ENCODE data around the gene KLHDC10. TPM values are rescaled to one million over a fixed set of nuclear protein-coding genes. Genes with fewer than 3 reads are reported as not detected.

Gene KLHDC10
- total and polyA plus RNA-seq, 7 experiments from 2014 or later = 1.2 to 20.4 (median 15.9) TPM

GRCh38 chr7:130141161-130141883 lies 71.0 kb downstream of the KLHDC10 start:
- H3K36me3 ChIP-seq (ENCODE audit: control insufficient read depth in 2 of 3, insufficient read depth in 3 of 3, low read length in 3 of 3) = peaks cover 0 to 8% (median 0%) of the 10 kb centered on the region in 3 experiments
- CTCF ChIA-PET = interaction anchor here (1.3 kb wide), 1 partner anchor 57 kb away, joined by 3 read pairs; no protein-coding TSS in a partner anchor
- no peaks in the 10 kb centered on the region for H3K9me3 ChIP-seq (ENCODE audit: control insufficient read depth in 2 of 3, low read length in 3 of 3)
- peak overlapping the region; percentile 87 for H3K27ac ChIP-seq (ENCODE audit: low read depth, low read length)
- DNase-seq = peak in 8 of 9 donors; percentile 28 to 67 (median 56)
- Mint-ChIP-seq H3K4me3 (peak overlapping the region; percentile 71 to 90 (median 85)), H3K27me3 (peaks cover 0 to 17% (median 0%) of the 10 kb centered on the region in 5 donors), H3K9me3 (no peaks in the 10 kb centered on the region), H3K4me1 (peaks cover 6 to 35% (median 13%) of the 10 kb centered on the region in 7 donors), H3K36me3 (peaks cover 0 to 16% (median 4%) of the 10 kb centered on the region in 5 donors), H3K27ac (peak overlapping the region; percentile 46 to 87 (median 83))
- ATAC-seq = peak; percentile 64
- peaks cover 0 to 13% of the 10 kb centered on the region in 2 donors for H3K4me1 ChIP-seq (ENCODE audit: control insufficient read depth in 2 of 2, insufficient read depth in 2 of 2, low read length in 2 of 2)
- H3K4me3 ChIP-seq (ENCODE audit: low read length) = peak overlapping the region; percentile 79
- intact Hi-C loops (cut with micrococcal nuclease) = loop anchor here in 1 of 2 donors (1.0 to 2.0 kb wide), 3 partner anchors 64 to 527 kb away; partner anchors contain the start of genes COPG2, KLHDC10 and TMEM209
- no peaks in the 10 kb centered on the region for H3K27me3 ChIP-seq (ENCODE audit: control insufficient read depth in 2 of 2, insufficient read depth in 2 of 2, low read length in 2 of 2)
- POLR2A ChIA-PET = interaction anchor here (0.6 to 1.3 kb wide), 6 partner anchors 24 to 497 kb away, joined by 3 to 6 read pairs (median 5); partner anchors contain the start of gene TMEM209

GRCh38 chr7:130141884-130142653 lies 71.7 kb downstream of the KLHDC10 start:
- peak overlapping the region; percentile 87 for H3K27ac ChIP-seq (ENCODE audit: low read depth, low read length)
- H3K27me3 Mint-ChIP-seq = peaks cover 0 to 17% (median 0%) of the 10 kb centered on the region in 5 donors
- H3K4me3 ChIP-seq (ENCODE audit: low read length) = peak overlapping the region; percentile 79
- peak overlapping the region in 8 of 9 donors; percentile 58 to 87 (median 83) for H3K27ac Mint-ChIP-seq
- peaks cover 0 to 13% of the 10 kb centered on the region in 2 donors for H3K4me1 ChIP-seq (ENCODE audit: control insufficient read depth in 2 of 2, insufficient read depth in 2 of 2, low read length in 2 of 2)
- no peaks in the 10 kb centered on the region for H3K9me3 Mint-ChIP-seq
- H3K9me3 ChIP-seq (ENCODE audit: control insufficient read depth in 2 of 3, low read length in 3 of 3) = no peaks in the 10 kb centered on the region
- ChIA-PET CTCF (interaction anchor here (0.6 kb wide), 1 partner anchor 192 kb away, joined by 3 read pairs; no protein-coding TSS in a partner anchor), POLR2A (interaction anchor here (0.9 to 1.3 kb wide), 4 partner anchors 18 to 67 kb away, joined by 3 to 5 read pairs (median 4); no protein-coding TSS in a partner anchor)
- peaks cover 6 to 35% (median 13%) of the 10 kb centered on the region in 7 donors for H3K4me1 Mint-ChIP-seq
- DNase-seq (no peak), ATAC-seq (no peak)
- H3K36me3 Mint-ChIP-seq = peaks cover 0 to 12% (median 2%) of the 10 kb centered on the region in 5 donors
- peaks cover 0 to 6% (median 0%) of the 10 kb centered on the region in 3 experiments for H3K36me3 ChIP-seq (ENCODE audit: control insufficient read depth in 2 of 3, insufficient read depth in 3 of 3, low read length in 3 of 3)
- intact Hi-C loops (cut with micrococcal nuclease) = loop anchor here in 1 of 2 donors (1.0 to 2.0 kb wide), 3 partner anchors 63 to 527 kb away; partner anchors contain the start of genes COPG2, KLHDC10 and TMEM209
- no peaks in the 10 kb centered on the region for H3K27me3 ChIP-seq (ENCODE audit: control insufficient read depth in 2 of 2, insufficient read depth in 2 of 2, low read length in 2 of 2)
- H3K4me3 Mint-ChIP-seq = peak overlapping the region; percentile 71 to 90 (median 85)

- Mint-ChIP-seq H3K27ac (peak overlapping the region in 5 of 9 donors; percentile 10 to 87 (median 53)), H3K9me3 (no peaks in the 10 kb centered on the region), H3K4me1 (peaks cover 6 to 35% (median 13%) of the 10 kb centered on the region in 7 donors), H3K4me3 (peak overlapping the region in 9 of 10 donors; percentile 28 to 89 (median 64)), H3K36me3 (peaks cover 0 to 8% (median 0%) of the 10 kb centered on the region in 5 donors), H3K27me3 (peaks cover 0 to 17% (median 0%) of the 10 kb centered on the region in 5 donors)
- no peak for DNase-seq
- intact Hi-C loops (cut with micrococcal nuclease) = no loop called here
- H3K4me3 ChIP-seq (ENCODE audit: low read length) = no peak overlapping the region
- H3K36me3 ChIP-seq (ENCODE audit: control insufficient read depth in 2 of 3, insufficient read depth in 3 of 3, low read length in 3 of 3) = peaks cover 0 to 6% (median 0%) of the 10 kb centered on the region in 3 experiments
- CTCF ChIA-PET = interaction anchor here (0.6 kb wide), 1 partner anchor 193 kb away, joined by 3 read pairs; no protein-coding TSS in a partner anchor
- H3K27ac ChIP-seq (ENCODE audit: low read depth, low read length) = no peak overlapping the region
- no peaks in the 10 kb centered on the region for H3K27me3 ChIP-seq (ENCODE audit: control insufficient read depth in 2 of 2, insufficient read depth in 2 of 2, low read length in 2 of 2)
- no peak for ATAC-seq
- no peaks in the 10 kb centered on the region for H3K9me3 ChIP-seq (ENCODE audit: control insufficient read depth in 2 of 3, low read length in 3 of 3)
- POLR2A ChIA-PET = interaction anchor here (0.9 to 1.2 kb wide), 2 partner anchors 17 to 66 kb away, joined by 4 read pairs; no protein-coding TSS in a partner anchor
- peaks cover 0 to 13% of the 10 kb centered on the region in 2 donors for H3K4me1 ChIP-seq (ENCODE audit: control insufficient read depth in 2 of 2, insufficient read depth in 2 of 2, low read length in 2 of 2)
Measured at GRCh38 chr7:130142654-130143333, 72.5 kb downstream of the KLHDC10 start.

GRCh38 chr7:130143334-130143732 lies 73.0 kb downstream of the KLHDC10 start:
- POLR2A ChIA-PET = interaction anchor here (0.9 kb wide), 1 partner anchor 66 kb away, joined by 4 read pairs; no protein-coding TSS in a partner anchor
- H3K27ac Mint-ChIP-seq = peak overlapping the region in 3 of 9 donors; percentile 10 to 87 (median 53)
- intact Hi-C loops (cut with micrococcal nuclease) = no loop called here

GRCh38 chr7:130143986-130144311 lies 73.6 kb downstream of the KLHDC10 start:
- ATAC-seq (no peak), DNase-seq (no peak)
- Mint-ChIP-seq H3K4me1 (peaks cover 6 to 33% (median 13%) of the 10 kb centered on the region in 7 donors), H3K4me3 (no peak overlapping the region), H3K9me3 (no peaks in the 10 kb centered on the region), H3K36me3 (peaks cover 0 to 6% (median 0%) of the 10 kb centered on the region in 5 donors), H3K27me3 (peaks cover 0 to 26% (median 0%) of the 10 kb centered on the region in 5 donors), H3K27ac (no peak overlapping the region)
- Histone ChIP-seq H3K36me3 (ENCODE audit: control insufficient read depth in 2 of 3, insufficient read depth in 3 of 3, low read length in 3 of 3) (peaks cover 0 to 6% (median 0%) of the 10 kb centered on the region in 3 experiments), H3K4me3 (ENCODE audit: low read length) (no peak overlapping the region), H3K27ac (ENCODE audit: low read depth, low read length) (no peak overlapping the region), H3K9me3 (ENCODE audit: control insufficient read depth in 2 of 3, low read length in 3 of 3) (no peaks in the 10 kb centered on the region), H3K27me3 (ENCODE audit: control insufficient read depth in 2 of 2, insufficient read depth in 2 of 2, low read length in 2 of 2) (no peaks in the 10 kb centered on the region), H3K4me1 (ENCODE audit: control insufficient read depth in 2 of 2, insufficient read depth in 2 of 2, low read length in 2 of 2) (peaks cover 0 to 13% of the 10 kb centered on the region in 2 donors)
- CTCF ChIA-PET = no interaction called here
- intact Hi-C loops (cut with micrococcal nuclease) = no loop called here
- POLR2A ChIA-PET = no interaction called here

More at GRCh38 chr7:130143334-130143732, 73.0 kb downstream of the KLHDC10 start:
- H3K4me1 Mint-ChIP-seq = peaks cover 6 to 35% (median 13%) of the 10 kb centered on the region in 7 donors
- H3K27me3 Mint-ChIP-seq = peaks cover 0 to 22% (median 0%) of the 10 kb centered on the region in 5 donors
- ATAC-seq (no peak), DNase-seq (no peak)
- H3K36me3 Mint-ChIP-seq = peaks cover 0 to 6% (median 0%) of the 10 kb centered on the region in 5 donors
- Histone ChIP-seq H3K4me1 (ENCODE audit: control insufficient read depth in 2 of 2, insufficient read depth in 2 of 2, low read length in 2 of 2) (peaks cover 0 to 13% of the 10 kb centered on the region in 2 donors), H3K27me3 (ENCODE audit: control insufficient read depth in 2 of 2, insufficient read depth in 2 of 2, low read length in 2 of 2) (no peaks in the 10 kb centered on the region), H3K27ac (ENCODE audit: low read depth, low read length) (no peak overlapping the region), H3K36me3 (ENCODE audit: control insufficient read depth in 2 of 3, insufficient read depth in 3 of 3, low read length in 3 of 3) (peaks cover 0 to 6% (median 0%) of the 10 kb centered on the region in 3 experiments), H3K9me3 (ENCODE audit: control insufficient read depth in 2 of 3, low read length in 3 of 3) (no peaks in the 10 kb centered on the region), H3K4me3 (ENCODE audit: low read length) (no peak overlapping the region)
- H3K4me3 Mint-ChIP-seq = peak overlapping the region in 6 of 10 donors; percentile 28 to 86 (median 64)
- no peaks in the 10 kb centered on the region for H3K9me3 Mint-ChIP-seq
- CTCF ChIA-PET = no interaction called here

Measured in naive thymus-derived CD4-positive, alpha-beta T cell (primary cell).